G401.6 (cell line): ENCODE measurements around the gene PIGW.

Source experiments
- FAIRE-seq: peaks from 2 replicates; lab custom pipeline; 2012; peaks lifted over from hg19 to GRCh38; lab: Jason Lieb, UNC

The PIGW gene

DNA sequence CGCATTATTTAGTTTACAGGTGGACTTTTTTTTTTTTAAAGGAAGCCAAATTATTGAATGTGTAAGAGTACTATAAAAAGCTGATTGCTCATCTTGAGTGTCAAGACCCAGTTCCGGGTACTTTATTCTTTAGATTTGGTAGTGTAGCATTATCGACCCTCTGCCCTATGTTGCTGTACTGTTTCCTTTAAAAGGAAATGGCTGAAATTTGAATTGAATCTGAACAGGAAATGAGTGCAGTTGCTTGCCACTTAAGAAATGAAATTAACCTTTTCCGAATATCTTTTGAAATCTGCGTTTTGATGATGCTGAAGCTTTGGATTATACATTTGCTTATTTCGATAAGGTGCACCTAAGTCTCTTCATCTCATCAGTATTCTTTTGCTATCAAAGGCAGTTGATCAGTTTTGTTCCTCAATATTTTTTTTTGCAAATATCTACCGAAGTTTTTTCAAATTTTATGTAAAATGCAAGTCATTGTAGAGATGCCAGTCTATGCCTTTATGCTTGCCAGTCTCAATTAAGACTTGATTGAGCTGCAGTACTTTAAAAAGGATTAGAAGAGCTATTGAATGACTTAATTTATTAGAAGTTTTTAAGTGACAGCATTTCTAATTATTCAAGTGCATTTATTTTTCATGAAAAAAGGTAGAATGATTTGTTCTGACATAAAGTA lies 11.8 kb downstream of the PIGW start:
- no peak for FAIRE-seq

DNA sequence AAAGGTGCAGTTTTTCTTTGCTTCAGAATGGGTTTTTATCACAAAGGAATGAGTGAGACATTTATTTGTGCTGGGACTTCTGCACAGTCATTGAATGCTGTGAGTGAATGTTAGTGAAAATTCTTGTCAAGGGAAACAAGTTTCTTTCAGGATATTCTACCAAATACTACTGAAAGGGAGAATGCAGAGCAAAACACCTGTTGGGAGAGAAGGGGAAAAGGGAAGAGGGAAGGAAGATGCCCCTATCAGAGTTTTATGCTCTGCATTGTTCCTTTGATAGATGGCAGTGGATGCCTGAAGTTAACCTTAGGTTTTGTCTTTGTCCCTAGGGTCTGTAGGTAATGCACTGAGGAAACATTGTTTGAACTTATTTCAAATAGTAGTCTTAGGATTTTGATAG lies 13.0 kb downstream of the PIGW start:
- FAIRE-seq, result no peak

DNA sequence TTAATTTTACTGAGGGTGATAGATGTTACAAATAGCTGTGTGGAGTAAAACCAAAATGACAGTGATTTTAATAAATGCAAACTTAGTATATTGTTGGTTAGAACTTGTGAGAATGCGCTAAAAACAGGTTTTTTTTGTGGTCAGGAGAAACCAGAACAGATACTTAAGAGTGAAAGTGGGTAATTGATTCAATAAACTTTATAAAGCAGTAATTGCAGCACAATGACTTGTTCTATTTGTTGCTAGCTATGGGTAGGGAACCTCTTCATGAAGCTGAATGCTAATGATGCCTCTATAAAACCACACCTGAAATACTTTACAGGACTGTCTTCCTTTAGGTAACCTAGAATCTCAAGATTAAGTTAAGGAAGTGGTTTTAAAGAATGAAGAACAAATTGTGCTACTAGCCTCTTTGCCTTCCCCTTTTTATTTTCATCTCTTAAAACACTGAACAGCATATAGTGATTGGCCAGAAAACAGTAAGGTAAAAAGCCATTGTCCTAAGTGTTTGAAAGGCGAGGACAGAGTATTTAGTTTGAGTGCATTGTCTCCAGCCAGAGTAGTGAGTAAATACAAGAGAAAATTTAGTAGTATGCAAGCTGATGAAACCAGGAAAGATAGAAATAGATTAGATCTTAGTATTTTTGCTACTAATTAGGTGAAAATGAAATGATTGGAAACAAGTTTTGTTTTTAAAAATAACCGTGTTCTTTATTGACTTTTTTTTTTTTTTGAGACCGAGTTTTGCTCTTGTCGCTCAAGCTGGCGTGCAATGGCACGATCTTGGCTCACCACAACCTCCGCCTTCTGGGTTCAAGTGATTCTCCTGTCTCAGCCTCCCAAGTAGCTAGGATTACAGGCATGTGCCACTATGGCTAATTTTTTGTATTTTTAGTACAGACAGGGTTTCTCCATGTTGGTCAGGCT lies 16.0 kb downstream of the PIGW start:
- FAIRE-seq, result no peak

DNA sequence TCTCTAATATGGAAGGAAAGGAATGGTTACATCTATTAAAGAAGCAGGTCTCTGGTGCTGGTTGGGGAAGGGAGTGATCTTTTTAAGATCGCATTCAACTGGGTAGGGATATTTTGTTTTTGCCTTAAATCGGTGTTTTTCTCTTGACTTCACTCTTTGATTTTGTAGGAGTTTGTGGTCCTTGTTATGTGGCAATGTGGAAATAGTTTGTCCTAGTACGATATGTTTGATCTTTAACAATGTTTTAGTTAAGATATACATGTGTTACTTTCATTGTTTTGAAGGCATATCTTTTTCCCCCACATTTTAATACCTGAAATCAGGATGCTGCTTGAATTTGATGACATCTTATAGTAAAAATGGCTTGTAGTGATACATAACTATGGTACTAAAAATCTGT lies 18.7 kb downstream of the PIGW start:
- no peak for FAIRE-seq

DNA sequence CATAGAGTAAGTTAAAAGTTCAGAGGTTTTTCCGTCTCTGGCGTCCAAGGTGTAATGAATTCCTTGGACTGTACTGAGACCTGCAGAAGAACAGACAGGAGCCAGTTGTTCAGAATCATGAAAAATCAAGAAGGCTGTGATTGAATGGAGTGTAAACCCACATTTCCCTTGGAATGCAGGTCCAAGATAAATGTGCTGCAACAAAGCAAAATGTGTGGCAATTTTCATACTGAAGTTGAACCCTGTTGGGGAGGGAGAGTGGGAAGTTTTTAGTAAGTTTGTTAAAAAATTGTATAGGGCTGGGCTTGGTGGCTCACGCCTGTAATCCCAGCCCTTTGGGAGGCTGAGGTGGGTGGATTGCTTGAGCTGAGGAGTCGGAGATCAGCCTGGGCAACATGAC lies 31.3 kb downstream of the PIGW start:
- FAIRE-seq, result no peak

DNA sequence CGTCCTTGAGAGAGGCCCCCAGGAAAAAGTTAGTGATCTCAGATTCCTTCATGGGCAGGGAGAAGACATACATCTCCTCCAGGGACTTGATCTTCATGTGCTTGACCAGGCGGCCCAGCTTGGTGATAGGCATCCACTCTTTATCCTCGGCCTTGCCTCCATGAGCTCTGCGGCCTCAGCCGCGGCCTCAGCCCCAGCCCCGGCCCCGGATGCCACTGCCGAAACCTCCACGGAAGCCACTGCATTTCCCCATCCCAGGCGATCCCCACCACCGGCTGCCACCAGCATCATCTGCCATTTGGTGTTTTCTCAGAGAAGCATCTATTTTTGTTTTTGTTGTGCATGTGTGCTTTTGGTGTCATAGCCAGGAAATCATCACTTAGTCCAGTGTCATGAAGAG lies 40.2 kb downstream of the PIGW start:
- FAIRE-seq, result no peak

DNA sequence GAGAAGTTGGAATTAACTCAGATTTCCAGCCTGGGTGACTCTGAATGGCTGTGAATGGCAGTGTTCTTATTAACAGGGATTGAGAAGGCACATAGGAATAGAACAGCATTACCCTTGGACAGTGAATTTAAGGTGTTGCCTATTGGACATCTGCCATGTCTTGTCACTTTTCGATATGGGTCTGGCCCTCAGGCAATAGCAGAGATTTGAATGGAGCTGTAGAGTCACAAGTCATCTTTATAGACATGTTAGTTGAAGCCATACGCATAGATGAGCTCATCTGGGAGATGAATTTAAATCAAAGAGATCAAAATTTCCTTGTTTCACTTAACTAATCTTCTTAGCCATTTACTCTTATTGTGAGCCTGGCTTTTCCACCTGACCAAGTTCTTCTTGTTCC lies 42.0 kb downstream of the PIGW start:
- no peak for FAIRE-seq

DNA sequence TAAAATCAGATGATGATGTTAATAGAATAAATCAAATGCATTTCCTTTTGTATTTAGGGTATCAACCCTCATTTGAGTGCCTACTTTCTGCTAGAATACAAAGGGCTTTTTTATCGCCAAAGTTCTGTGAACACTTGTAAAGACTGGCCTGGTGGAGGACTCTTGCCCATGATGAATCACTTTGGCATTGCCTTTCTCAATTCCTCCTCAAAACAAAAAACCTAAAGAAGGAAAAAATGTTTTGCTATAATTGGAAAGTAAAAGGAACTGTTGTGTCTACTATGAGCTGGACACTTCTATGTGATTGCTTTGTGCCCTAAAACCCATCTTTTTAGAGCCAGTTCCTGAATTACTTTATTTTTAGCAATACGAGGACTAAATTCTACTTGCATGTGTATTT lies 43.9 kb downstream of the PIGW start:
- FAIRE-seq, result no peak

DNA sequence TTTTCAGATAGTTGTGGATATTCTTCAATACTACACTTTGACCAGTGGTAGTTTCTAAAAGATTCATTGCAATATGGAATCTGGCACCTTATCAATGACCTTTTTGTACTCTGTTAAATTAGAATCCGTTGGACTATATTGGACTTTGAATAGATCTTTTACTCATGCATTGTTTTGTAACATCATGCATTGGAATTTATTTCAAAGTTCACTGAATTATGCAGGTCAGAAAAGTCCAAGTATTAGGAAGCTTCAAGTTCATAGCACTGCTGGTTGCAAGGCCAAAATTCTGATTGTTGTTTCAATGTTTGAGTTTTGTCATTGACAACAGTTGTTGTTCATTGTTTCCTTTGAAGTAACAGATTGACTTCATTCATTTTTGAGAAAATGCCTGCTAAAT lies 49.0 kb downstream of the PIGW start:
- no peak for FAIRE-seq

DNA sequence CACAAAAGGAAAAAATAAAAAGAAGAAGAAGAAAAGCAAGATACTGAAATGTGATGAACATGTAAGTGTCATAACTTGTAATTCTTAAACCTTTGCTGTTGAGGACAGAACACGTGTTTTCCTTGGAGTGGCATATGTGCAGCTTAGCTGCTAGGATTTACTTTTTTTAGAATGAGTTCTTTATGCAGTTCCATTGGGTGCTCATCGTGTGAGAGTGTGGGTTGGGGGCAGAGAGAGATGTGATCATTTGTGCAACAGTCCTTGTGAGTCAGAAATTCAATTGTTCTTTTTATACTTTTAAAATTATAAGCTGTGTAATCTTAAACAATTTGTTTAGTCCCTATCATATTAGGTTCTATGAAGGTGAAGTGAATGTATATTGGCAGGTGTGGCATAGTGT lies 51.4 kb downstream of the PIGW start:
- FAIRE-seq, result no peak
